HG02678 (cell line): ENCODE data around the gene AGO3.
"Not testable (repeated sequence)": the region's sequence is repeated elsewhere in the genome, so short reads cannot be mapped to it uniquely, and the experiment has no call there.

ENCODE experiments used
- ATAC-seq: cut with Tn5 transposase; IDR thresholded peaks from one replicate; pipeline ENCODE4 v1.9.1; 2021; ENCODE audit warnings: mild to moderate bottlenecking, moderate library complexity; ENCODE audit not compliant: unreplicated experiment

AGO3 gene

GRCh38 chr1:35924838-35925237 is 6.1 kb upstream of the AGO3 start:
- no peak for ATAC-seq

- no peak for ATAC-seq
These were observed 5.2 kb upstream of the AGO3 start for GRCh38 chr1:35925741-35926140.

- no peak for ATAC-seq
These were observed 3.4 kb upstream of the AGO3 start for GRCh38 chr1:35927472-35927871.

- ATAC-seq = no peak
These were observed 944 bp upstream of the AGO3 start for GRCh38 chr1:35929730-35930592.

- peak; percentile 26 for ATAC-seq
These were observed 697 bp downstream of the AGO3 start for GRCh38 chr1:35931446-35932157.

GRCh38 chr1:35932158-35932636 is 1.3 kb downstream of the AGO3 start:
- no peak for ATAC-seq

- ATAC-seq = no peak
These were observed 2.0 kb downstream of the AGO3 start for GRCh38 chr1:35932941-35933340.

GRCh38 chr1:35935442-35936388 is 4.8 kb downstream of the AGO3 start:
- ATAC-seq = no peak

- no peak for ATAC-seq
These were observed 5.9 kb downstream of the AGO3 start for GRCh38 chr1:35936838-35937237.

GRCh38 chr1:35939484-35939883 is 8.6 kb downstream of the AGO3 start:
- no peak for ATAC-seq

GRCh38 chr1:35945327-35945726 is 14.4 kb downstream of the AGO3 start:
- ATAC-seq = no peak

GRCh38 chr1:35947547-35947946 is 16.6 kb downstream of the AGO3 start:
- ATAC-seq = no peak

- no peak for ATAC-seq
These were observed 27.7 kb downstream of the AGO3 start for GRCh38 chr1:35958558-35958957.

- no peak for ATAC-seq
These were observed 28.4 kb downstream of the AGO3 start for GRCh38 chr1:35959304-35959703.

GRCh38 chr1:35962952-35963351 is 32.0 kb downstream of the AGO3 start:
- ATAC-seq = no peak

- ATAC-seq = not testable (repeated sequence)
These were observed 33.4 kb downstream of the AGO3 start for GRCh38 chr1:35964277-35964676.

- ATAC-seq = no peak
These were observed 37.5 kb downstream of the AGO3 start for GRCh38 chr1:35968396-35968795.

- no peak for ATAC-seq
These were observed 40.7 kb downstream of the AGO3 start for GRCh38 chr1:35971601-35972000.

- ATAC-seq = not testable (repeated sequence)
These were observed 41.7 kb downstream of the AGO3 start for GRCh38 chr1:35972631-35973030.

GRCh38 chr1:35980090-35980489 is 49.2 kb downstream of the AGO3 start:
- no peak for ATAC-seq

- no peak for ATAC-seq
These were observed 57.3 kb downstream of the AGO3 start for GRCh38 chr1:35988237-35988636.
